Left kidney (tissue), 1 donor: ENCODE data around the gene TMEM14B. TPM values are rescaled to one million over a fixed set of nuclear protein-coding genes. Genes with fewer than 3 reads are reported as not detected.

Experiments used
- polyA plus RNA-seq: library from polyadenylated mRNA; unstranded; fragments of 120-200 nt; gene quantifications from one replicate; pipeline ENCODE4 v1.2.1, GENCODE V29; 2013; ENCODE audit not compliant: insufficient read length

The TMEM14B gene
- polyA plus RNA-seq, 1 donor: 111 TPM

Other genes starting within 250 kb of the TMEM14B start
- gene GCNT2, start 226.5 kb upstream of the TMEM14B start, polyA plus RNA-seq: 15.3 TPM
- gene C6orf52, start 53.2 kb upstream of the TMEM14B start, polyA plus RNA-seq: 3.7 TPM
- gene PAK1IP1, start 52.8 kb upstream of the TMEM14B start, polyA plus RNA-seq: 22.9 TPM
- 162 TPM for gene TMEM14C, start 24.7 kb upstream of the TMEM14B start, polyA plus RNA-seq
- gene MAK, start 90.7 kb downstream of the TMEM14B start, polyA plus RNA-seq: 3.3 TPM
- 0.05 TPM for gene GCM2, start 134.2 kb downstream of the TMEM14B start, polyA plus RNA-seq
- 7.9 TPM for gene SYCP2L, start 139.2 kb downstream of the TMEM14B start, polyA plus RNA-seq